H1 (cell line): ENCODE data around the gene CBLB. TPM values are rescaled to one million over a fixed set of nuclear protein-coding genes. Genes with fewer than 3 reads are reported as not detected.

ENCODE experiments used
- CTCF ChIA-PET: fragments of 300-600 bp; sonication (Branson Sonifier 250); formaldehyde crosslinking; loops from one replicate; lab custom pipeline; 2021; ENCODE audit not compliant: partially characterized antibody; lab: Charles Lee
- POLR2A ChIA-PET: fragments of 300-600 bp; sonication (Branson Sonifier 250); formaldehyde crosslinking; loops from one replicate; lab custom pipeline; 2021; ENCODE audit warnings: inconsistent platforms; ENCODE audit not compliant: partially characterized antibody; lab: Charles Lee
- DNase-seq, 2 experiments: peaks; one replicate each; pipeline versions ENCODE4 v3.0.0 to v3.0.0-alpha.2; 2010 to 2022; ENCODE audit warnings: low spot score in 2 of 2, low read depth in 1 of 2, mixed read lengths in 1 of 2
- FAIRE-seq: peaks from 2 replicates; lab custom pipeline; 2011; peaks lifted over from hg19 to GRCh38; lab: Jason Lieb, UNC
- H2AFZ ChIP-seq: 2 replicates; pipeline ENCODE4 v1.8.1; 2012; ENCODE audit warnings: low read length, inconsistent platforms
- H2AK5ac ChIP-seq: 2 replicates; pipeline ENCODE4 v1.6.1; 2013; ENCODE audit warnings: low read depth, low read length
- H2BK120ac ChIP-seq: replicated peaks from 2 replicates; pipeline ENCODE3; 2013; ENCODE audit warnings: low read depth, low read length, inconsistent platforms
- H2BK12ac ChIP-seq: 2 replicates; pipeline ENCODE4 v1.6.1; 2013; ENCODE audit warnings: low read depth, low read length
- H2BK15ac ChIP-seq: 2 replicates; pipeline ENCODE4 v1.6.1; 2013; ENCODE audit warnings: low read length
- H2BK20ac ChIP-seq: 2 replicates; pipeline ENCODE4 v1.6.1; 2013; ENCODE audit warnings: low read length
- H2BK5ac ChIP-seq: 2 replicates; pipeline ENCODE4 v1.6.1; 2013; ENCODE audit warnings: low read depth, low read length
- H3K14ac ChIP-seq: 2 replicates; pipeline ENCODE4 v1.6.1; 2013; ENCODE audit warnings: inconsistent platforms; ENCODE audit not compliant: insufficient read length
- H3K18ac ChIP-seq: 2 replicates; pipeline ENCODE4 v1.6.1; 2013; ENCODE audit warnings: low read length; ENCODE audit errors: extremely low read depth
- H3K23ac ChIP-seq: 2 replicates; pipeline ENCODE4 v1.6.1; 2013; ENCODE audit warnings: inconsistent platforms; ENCODE audit not compliant: insufficient read length
- H3K23me2 ChIP-seq: 2 replicates; pipeline ENCODE4 v1.6.1; 2013; ENCODE audit warnings: low read depth, low read length
- H3K27ac ChIP-seq: 2 replicates; pipeline ENCODE4 v1.6.1; 2011; ENCODE audit warnings: low read depth, low read length, inconsistent platforms
- H3K27me3 ChIP-seq, 4 experiments: replicated peaks in 1 of 4; 1 replicate in 1 of 4; 2 replicates in 3 of 4; pipeline versions ENCODE4 v1.6.1 to v1.8.1; 2011 to 2013; ENCODE audit warnings: low read length in 3 of 4, mild to moderate bottlenecking in 3 of 4, inconsistent platforms in 2 of 4, mixed read lengths in 2 of 4, moderate library complexity in 1 of 4; ENCODE audit not compliant: control insufficient read depth in 3 of 4, insufficient read depth in 3 of 4; ENCODE audit errors: extremely low read depth in 1 of 4
- H3K36me3 ChIP-seq, 4 experiments: 2 replicates each; pipeline versions ENCODE4 v1.6.1 to v1.8.1; 2011 to 2013; ENCODE audit warnings: mild to moderate bottlenecking in 4 of 4, low read length in 3 of 4, moderate library complexity in 2 of 4, control low read depth in 1 of 4, inconsistent platforms in 1 of 4; ENCODE audit not compliant: insufficient read depth in 4 of 4, control insufficient read depth in 2 of 4
- H3K4ac ChIP-seq: replicated peaks from 2 replicates; pipeline ENCODE3; 2013; ENCODE audit warnings: low read length, low read depth, mixed read lengths, inconsistent platforms; ENCODE audit not compliant: insufficient read length
- H3K4me1 ChIP-seq, 4 experiments: replicated peaks in 1 of 4; 1 replicate in 1 of 4; 2 replicates in 3 of 4; pipeline versions ENCODE4 v1.6.1 to v1.8.1; 2011 to 2013; ENCODE audit warnings: low read length in 3 of 4, inconsistent platforms in 2 of 4, mixed read lengths in 1 of 4; ENCODE audit not compliant: insufficient read depth in 4 of 4, control insufficient read depth in 3 of 4
- H3K4me2 ChIP-seq, 2 experiments: 2 replicates each; pipeline versions ENCODE4 v1.6.1 to v1.8.1; 2011 to 2013; ENCODE audit warnings: low read depth in 2 of 2, low read length in 2 of 2, control low read depth in 1 of 2, inconsistent platforms in 1 of 2, mild to moderate bottlenecking in 1 of 2; ENCODE audit not compliant: insufficient read depth in 1 of 2
- H3K4me3 ChIP-seq, 4 experiments: fragments of 200-600, 300-600 bp in 1 of 4; sonication (generic), shearing (Covaris generic), sonication (Bioruptor Twin) in 1 of 4; 2 replicates each; pipeline versions ENCODE4 v1.5.1 to v1.8.1; 2011 to 2016; ENCODE audit warnings: low read length in 4 of 4, low read depth in 3 of 4, control low read depth in 2 of 4, inconsistent platforms in 2 of 4, mild to moderate bottlenecking in 2 of 4, mixed read lengths in 1 of 4, moderate library complexity in 1 of 4; ENCODE audit not compliant: insufficient read depth in 2 of 4; ENCODE audit errors: extremely low read depth in 1 of 4
- H3K56ac ChIP-seq: replicated peaks from 2 replicates; pipeline ENCODE3; 2013; ENCODE audit warnings: low read depth, mild to moderate bottlenecking, mixed read lengths, low read length, inconsistent platforms; ENCODE audit not compliant: insufficient read length
- H3K79me1 ChIP-seq: 2 replicates; pipeline ENCODE4 v1.6.1; 2013; ENCODE audit warnings: low read depth, low read length, control low read depth
- H3K79me2 ChIP-seq, 2 experiments: 2 replicates each; pipeline versions ENCODE4 v1.6.1 to v1.8.1; 2012 to 2013; ENCODE audit warnings: low read length in 2 of 2, mild to moderate bottlenecking in 2 of 2, inconsistent platforms in 1 of 2; ENCODE audit not compliant: insufficient read depth in 2 of 2, control insufficient read depth in 1 of 2
- H3K9ac ChIP-seq, 4 experiments: replicated peaks in 1 of 4; 1 replicate in 1 of 4; 2 replicates in 3 of 4; pipeline versions ENCODE4 v1.6.1 to v1.8.1; 2011 to 2013; ENCODE audit warnings: low read depth in 3 of 4, low read length in 3 of 4, control low read depth in 2 of 4, mild to moderate bottlenecking in 2 of 4, moderate library complexity in 2 of 4, inconsistent platforms in 1 of 4; ENCODE audit errors: extremely low read depth in 1 of 4
- H3K9me3 ChIP-seq, 2 experiments: 2 replicates each; pipeline versions ENCODE4 v1.6.1 to v1.8.1; 2012 to 2013; ENCODE audit warnings: mild to moderate bottlenecking in 2 of 2, moderate library complexity in 2 of 2, control low read depth in 1 of 2, inconsistent platforms in 1 of 2, low read depth in 1 of 2, low read length in 1 of 2, mixed read lengths in 1 of 2; ENCODE audit not compliant: insufficient read depth in 2 of 2
- H4K20me1 ChIP-seq, 2 experiments: replicated peaks in 1 of 2; 2 replicates each; pipeline versions ENCODE3 to v1.8.1; 2011 to 2013; ENCODE audit warnings: inconsistent platforms in 2 of 2, low read length in 2 of 2, mild to moderate bottlenecking in 1 of 2; ENCODE audit not compliant: insufficient read depth in 2 of 2, control insufficient read depth in 1 of 2
- H4K5ac ChIP-seq: 2 replicates; pipeline ENCODE4 v1.6.1; 2013; ENCODE audit warnings: low read length, low read depth, mixed read lengths, inconsistent platforms; ENCODE audit not compliant: insufficient read length
- H4K8ac ChIP-seq: 2 replicates; pipeline ENCODE4 v1.8.0; 2013; ENCODE audit warnings: mild to moderate bottlenecking, moderate library complexity, low read length, inconsistent platforms; ENCODE audit not compliant: insufficient read depth; ENCODE audit errors: extremely low read depth
- H4K91ac ChIP-seq: replicated peaks from 2 replicates; pipeline ENCODE3; 2013; ENCODE audit warnings: low read length, mixed read lengths, inconsistent platforms; ENCODE audit not compliant: insufficient read length
- CBX5 ChIP-seq: fragments of 300-800, 300-1000 bp; sonication (generic); IDR thresholded peaks from 2 replicates; pipeline ENCODE4 v1.7.1; 2016; ENCODE audit warnings: antibody characterized with exemption, low read length, low read depth
- CBX8 ChIP-seq: fragments of 300-800, 300-1000 bp; sonication (generic); IDR thresholded peaks from 2 replicates; pipeline ENCODE4 v1.7.1; 2016; ENCODE audit warnings: low read depth, low read length, borderline replicate concordance
- FOSL1 ChIP-seq: IDR thresholded peaks from 2 replicates; pipeline ENCODE4 v1.6.1; 2011; ENCODE audit warnings: mild to moderate bottlenecking, low read depth, low read length, moderate library complexity; ENCODE audit not compliant: insufficient read depth
- GABPA ChIP-seq: IDR thresholded peaks from 2 replicates; pipeline ENCODE4 v1.6.1; 2011; ENCODE audit warnings: mild to moderate bottlenecking, low read length, moderate library complexity, borderline replicate concordance; ENCODE audit not compliant: insufficient read depth
- GTF2F1 ChIP-seq: IDR thresholded peaks from 2 replicates; pipeline ENCODE4 v1.6.1; 2012; ENCODE audit warnings: low read depth, low read length, improper control_type of control experiment, borderline replicate concordance
- KDM4A ChIP-seq: IDR thresholded peaks from one replicate; pipeline ENCODE4 v1.7.1; 2012; ENCODE audit warnings: low read depth, mild to moderate bottlenecking, moderate library complexity, low read length, inconsistent platforms; ENCODE audit not compliant: severe bottlenecking
- SIX5 ChIP-seq: IDR thresholded peaks from 2 replicates; pipeline ENCODE4 v1.6.1; 2011; ENCODE audit warnings: mild to moderate bottlenecking, low read depth, low read length
- SP4 ChIP-seq: IDR thresholded peaks from 2 replicates; pipeline ENCODE4 v1.6.1; 2012; ENCODE audit warnings: low read length, inconsistent platforms
- SRF ChIP-seq: IDR thresholded peaks from 2 replicates; pipeline ENCODE4 v1.6.1; 2011; ENCODE audit warnings: mild to moderate bottlenecking, low read depth, low read length, moderate library complexity
- YY1 ChIP-seq: IDR thresholded peaks from 2 replicates; pipeline ENCODE4 v1.6.1; 2011; ENCODE audit warnings: low read depth, mild to moderate bottlenecking, low read length
- ZNF274 ChIP-seq: IDR thresholded peaks from 2 replicates; pipeline ENCODE4 v1.7.0; 2012; ENCODE audit warnings: low read length, borderline replicate concordance; ENCODE audit errors: extremely low read depth
- WGBS, 2 experiments: shearing (Covaris generic) in 1 of 2; methylation state at CpG; one replicate each; pipeline versions ENCODE4 v1.1.6 to v1.1.7; 2013 to 2015; ENCODE audit warnings: low lambda C conversion rate in 2 of 2, mixed read lengths in 2 of 2, inconsistent platforms in 1 of 2, low coverage in 1 of 2, missing lambda C conversion rate in 1 of 2; ENCODE audit not compliant: insufficient replicate concordance in 2 of 2, insufficient coverage in 1 of 2, insufficient read length in 1 of 2; ENCODE audit errors: extremely low coverage in 1 of 2, missing lambda C conversion rate in 1 of 2; 5-methylcytosine and 5-hydroxymethylcytosine counted together
- polyA plus RNA-seq, 7 experiments: library from polyadenylated mRNA; depleted of rRNA in 3 of 7; stranded (reverse) in 5 of 7; unstranded in 2 of 7; fragments of >200 nt in 5 of 7; fragments of 200-250 nt in 2 of 7; gene quantifications; 1 replicate in 5 of 7; 2 replicates in 1 of 7; 4 replicates in 1 of 7; pipeline versions ENCODE4 v1.2.1 to v1.2.3, GENCODE V29; 2011 to 2013; ENCODE audit warnings: missing spikeins in 2 of 7, mixed read lengths in 2 of 7
- total RNA-seq: library from RNA; stranded (reverse); fragmentation: NEBNext Ultra II Directional; extraction: Animal tissue kit (Norgen Biotek cat#: 25700); gene quantifications from 2 replicates; pipeline ENCODE4 v1.2.1, GENCODE V29; 2021
- TF ChIP-seq, protein P1 (sequence below): IDR thresholded peaks from 2 replicates; pipeline ENCODE4 v1.6.1; 2012; ENCODE audit warnings: low read length, inconsistent platforms

Gene CBLB
- total and polyA plus RNA-seq, 2 of the 8 experiments (the other 6 are each of a cell fraction or from before 2014, with no cell fraction given) = 14.5 to 26.0 TPM

DNA sequence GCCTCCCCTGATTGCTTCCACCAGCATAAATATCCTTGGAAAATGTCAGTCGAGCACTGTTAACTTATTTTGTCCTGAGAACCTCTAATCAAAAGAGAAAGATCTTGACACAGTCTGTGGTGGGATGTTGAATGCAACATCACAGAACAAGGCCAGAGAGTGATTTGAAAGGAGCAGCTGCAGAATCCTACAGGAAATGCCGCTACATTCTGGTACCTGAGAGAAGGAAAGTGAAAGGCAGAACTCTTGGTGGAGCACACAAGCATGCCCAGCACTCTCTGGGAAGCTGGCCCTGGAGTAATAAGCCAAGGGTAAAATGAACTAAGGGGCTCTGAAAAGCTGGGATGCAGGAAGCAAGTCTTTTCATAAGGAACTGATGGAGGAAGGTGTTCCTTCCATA lies 75.8 kb downstream of the CBLB start:
- no peak overlapping the region for H3K14ac ChIP-seq
- peaks cover 0 to 11% (median 2%) of the 10 kb centered on the region in 4 experiments; a peak in 4 of 7 replicates for H3K4me1 ChIP-seq
- H2BK15ac ChIP-seq = no peak overlapping the region
- H3K4me2 ChIP-seq = no peak overlapping the region
- peaks cover 0 to 65% of the 10 kb centered on the region in 2 experiments; a peak in 3 of 4 replicates for H3K79me2 ChIP-seq
- H2BK20ac ChIP-seq = no peak overlapping the region
- ChIA-PET POLR2A (no interaction called here), CTCF (interaction anchor here (0.6 kb wide), 1 partner anchor 24 kb away, joined by 3 read pairs; no protein-coding TSS in a partner anchor)
- no peak overlapping the region for H3K4me3 ChIP-seq
- H4K91ac ChIP-seq = no peak overlapping the region
- no peak overlapping the region for H2AFZ ChIP-seq
- H3K56ac ChIP-seq = no peak overlapping the region
- DNase-seq (no peak), FAIRE-seq (no peak)
- H4K8ac ChIP-seq = no peak overlapping the region
- no peak overlapping the region for H3K9ac ChIP-seq
- no peaks in the 10 kb centered on the region for H3K36me3 ChIP-seq
- no peaks in the 10 kb centered on the region for H3K23me2 ChIP-seq
- H3K23ac ChIP-seq = no peak overlapping the region
- H2BK12ac ChIP-seq = no peak overlapping the region
- H2BK5ac ChIP-seq = no peak overlapping the region
- peak overlapping the region; percentile 54 for H2BK120ac ChIP-seq
- peaks cover 2% of the 10 kb centered on the region; the same call in 1 of the 2 replicates for H3K79me1 ChIP-seq
- WGBS, 2 experiments = 93% methylated on average over 2 of the region's 2 CpGs; no CpG with 5 or more reads in 1 of the 2 experiments
- H3K18ac ChIP-seq = no peak overlapping the region
- H3K9me3 ChIP-seq = 0 out of 4 replicates have a peak, but pooled peaks cover 0 to 3% of the 10 kb centered on the region in 2 experiments
- H3K27me3 ChIP-seq = peaks cover 0 to 1% (median 0%) of the 10 kb centered on the region in 4 experiments; a peak in 1 of 7 replicates
- H2AK5ac ChIP-seq = no peak overlapping the region
- H3K4ac ChIP-seq = no peak overlapping the region
- no peak overlapping the region for H4K5ac ChIP-seq
- no peak overlapping the region for H3K27ac ChIP-seq
- peaks cover 2% of the 10 kb centered on the region in 2 experiments for H4K20me1 ChIP-seq
- no peak for TF ChIP-seq CBX8
- no peak for TF ChIP-seq ZNF274
- TF ChIP-seq SRF = no peak
- TF ChIP-seq, protein P1, sequence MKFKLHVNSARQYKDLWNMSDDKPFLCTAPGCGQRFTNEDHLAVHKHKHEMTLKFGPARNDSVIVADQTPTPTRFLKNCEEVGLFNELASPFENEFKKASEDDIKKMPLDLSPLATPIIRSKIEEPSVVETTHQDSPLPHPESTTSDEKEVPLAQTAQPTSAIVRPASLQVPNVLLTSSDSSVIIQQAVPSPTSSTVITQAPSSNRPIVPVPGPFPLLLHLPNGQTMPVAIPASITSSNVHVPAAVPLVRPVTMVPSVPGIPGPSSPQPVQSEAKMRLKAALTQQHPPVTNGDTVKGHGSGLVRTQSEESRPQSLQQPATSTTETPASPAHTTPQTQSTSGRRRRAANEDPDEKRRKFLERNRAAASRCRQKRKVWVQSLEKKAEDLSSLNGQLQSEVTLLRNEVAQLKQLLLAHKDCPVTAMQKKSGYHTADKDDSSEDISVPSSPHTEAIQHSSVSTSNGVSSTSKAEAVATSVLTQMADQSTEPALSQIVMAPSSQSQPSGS = no peak
- no peak for TF ChIP-seq FOSL1
- no peak for TF ChIP-seq YY1
- no peak for TF ChIP-seq KDM4A
- no peak for TF ChIP-seq GTF2F1
- TF ChIP-seq SIX5 = no peak
- TF ChIP-seq SP4 = no peak
- TF ChIP-seq CBX5 = no peak
- no peak for TF ChIP-seq GABPA
